ENCODE measurements around the gene GLCE. TPM values are rescaled to one million over a fixed set of nuclear protein-coding genes. Genes with fewer than 3 reads are reported as not detected.

GLCE gene
- total RNA-seq, 2 donors from 2014 or later, result 6.6 to 9.3 TPM

GRCh38 chr15:69185706-69186105 lies 25.3 kb downstream of the GLCE start:
- ATAC-seq, result no peak
- Histone ChIP-seq H3K27ac (no peak overlapping the region), H3K4me1 (no peaks in the 10 kb centered on the region), H3K27me3 (no peaks in the 10 kb centered on the region), H3K4me3 (no peak overlapping the region), H3K36me3 (replicated peaks in 1 of 2; ENCODE audit: insufficient read depth in 1 of 2, low read depth in 2 of 2) (no peaks in the 10 kb centered on the region), H3K9me3 (no peaks in the 10 kb centered on the region)
- TF ChIP-seq CTCF (IDR thresholded peaks at IDR 0.05), result no peak
- TF ChIP-seq POLR2A (IDR thresholded peaks at IDR 0.05), result no peak
- 94 to 95% methylated on average over 3 of the region's 3 CpGs for WGBS, 2 donors
- DNase-seq, result peak in 1 of 4 donors; percentile 4
- intact Hi-C loops (cut with DNase I), result no loop called here

GRCh38 chr15:69189157-69189556 lies 28.7 kb downstream of the GLCE start:
- Histone ChIP-seq H3K27ac (no peak overlapping the region), H3K36me3 (replicated peaks in 1 of 2; ENCODE audit: insufficient read depth in 1 of 2, low read depth in 2 of 2) (no peaks in the 10 kb centered on the region), H3K4me1 (peaks cover 7% of the 10 kb centered on the region), H3K4me3 (no peak overlapping the region), H3K27me3 (no peaks in the 10 kb centered on the region), H3K9me3 (no peaks in the 10 kb centered on the region)
- intact Hi-C loops (cut with DNase I), result no loop called here
- no peak for TF ChIP-seq POLR2A (IDR thresholded peaks at IDR 0.05)
- no peak for TF ChIP-seq CTCF (IDR thresholded peaks at IDR 0.05)
- no peak for DNase-seq
- 91 to 94% methylated on average over 6 of the region's 6 CpGs for WGBS, 2 donors
- no peak for ATAC-seq

GRCh38 chr15:69190091-69190490 lies 29.7 kb downstream of the GLCE start:
- Histone ChIP-seq H3K27me3 (no peaks in the 10 kb centered on the region), H3K4me1 (peaks cover 17% of the 10 kb centered on the region), H3K9me3 (no peaks in the 10 kb centered on the region), H3K27ac (no peak overlapping the region), H3K4me3 (no peak overlapping the region), H3K36me3 (replicated peaks in 1 of 2; ENCODE audit: insufficient read depth in 1 of 2, low read depth in 2 of 2) (no peaks in the 10 kb centered on the region)
- intact Hi-C loops (cut with DNase I), result no loop called here
- ATAC-seq, result no peak
- no peak for DNase-seq
- TF ChIP-seq POLR2A (IDR thresholded peaks at IDR 0.05), result no peak
- TF ChIP-seq CTCF (IDR thresholded peaks at IDR 0.05), result no peak

- H3K36me3 ChIP-seq (replicated peaks in 1 of 2; ENCODE audit: insufficient read depth in 1 of 2, low read depth in 2 of 2), result no peaks in the 10 kb centered on the region
- H3K27me3 ChIP-seq, result no peaks in the 10 kb centered on the region
- no peak for ATAC-seq
- TF ChIP-seq CTCF (IDR thresholded peaks at IDR 0.05) (no peak), POLR2A (IDR thresholded peaks at IDR 0.05) (no peak)
- H3K4me3 ChIP-seq, result no peak overlapping the region
- peaks cover 21% of the 10 kb centered on the region for H3K4me1 ChIP-seq
- no peak overlapping the region for H3K27ac ChIP-seq
- intact Hi-C loops (cut with DNase I), result no loop called here
- H3K9me3 ChIP-seq, result no peaks in the 10 kb centered on the region
- no peak for DNase-seq
Observed at GRCh38 chr15:69190504-69190903, 30.1 kb downstream of the GLCE start.

GRCh38 chr15:69194025-69194827 lies 33.8 kb downstream of the GLCE start:
- Histone ChIP-seq H3K36me3 (replicated peaks in 1 of 2; ENCODE audit: insufficient read depth in 1 of 2, low read depth in 2 of 2) (no peaks in the 10 kb centered on the region), H3K4me3 (no peak overlapping the region), H3K27ac (peak overlapping the region in 2 of 4 donors; percentile 42 to 55), H3K4me1 (peaks cover 25% of the 10 kb centered on the region), H3K9me3 (no peaks in the 10 kb centered on the region), H3K27me3 (no peaks in the 10 kb centered on the region)
- TF ChIP-seq POLR2A (IDR thresholded peaks at IDR 0.05), result no peak
- TF ChIP-seq CTCF (IDR thresholded peaks at IDR 0.05), result no peak
- intact Hi-C loops (cut with DNase I), result no loop called here
- WGBS, 2 donors, result 11 to 15% methylated on average over 2 of the region's 2 CpGs
- ATAC-seq, result peak; percentile 24
- DNase-seq, result no peak
